ENCODE measurements around the gene BCL2L11.
A peak's percentile ranks its signal among the peaks of the same experiment; 100 is the strongest.

Gene BCL2L11

GRCh38 chr2:111118481-111118980, 2.2 kb upstream of the BCL2L11 start:
- no peak for DNase-seq

GRCh38 chr2:111118981-111119821, 1.5 kb upstream of the BCL2L11 start:
- no peak for DNase-seq

GRCh38 chr2:111119822-111120252, 877 bp upstream of the BCL2L11 start:
- DNase-seq: no peak

- peak; percentile 76 for DNase-seq
These were observed 514 bp downstream of the BCL2L11 start for GRCh38 chr2:111121028-111121827.

- DNase-seq: peak; percentile 93
These were observed 1.3 kb downstream of the BCL2L11 start for GRCh38 chr2:111121828-111122630.

GRCh38 chr2:111122631-111123421, 2.1 kb downstream of the BCL2L11 start:
- peak; percentile 61 for DNase-seq

GRCh38 chr2:111123751-111124150, 3.0 kb downstream of the BCL2L11 start:
- no peak for DNase-seq

- no peak for DNase-seq
These were observed 5.9 kb downstream of the BCL2L11 start for GRCh38 chr2:111126581-111126980.

GRCh38 chr2:111127351-111127750, 6.6 kb downstream of the BCL2L11 start:
- no peak for DNase-seq

GRCh38 chr2:111128096-111128495, 7.4 kb downstream of the BCL2L11 start:
- no peak for DNase-seq

- DNase-seq: no peak
These were observed 12.9 kb downstream of the BCL2L11 start for GRCh38 chr2:111133603-111134002.

- DNase-seq: no peak
These were observed 13.3 kb downstream of the BCL2L11 start for GRCh38 chr2:111134055-111134454.

GRCh38 chr2:111135237-111135909, 14.7 kb downstream of the BCL2L11 start:
- no peak for DNase-seq

GRCh38 chr2:111135910-111136297, 15.2 kb downstream of the BCL2L11 start:
- peak; percentile 48 for DNase-seq

GRCh38 chr2:111138839-111139238, 18.1 kb downstream of the BCL2L11 start:
- DNase-seq: no peak

GRCh38 chr2:111139637-111140317, 19.1 kb downstream of the BCL2L11 start:
- no peak for DNase-seq

- no peak for DNase-seq
These were observed 20.1 kb downstream of the BCL2L11 start for GRCh38 chr2:111140815-111141214.

GRCh38 chr2:111142101-111142500, 21.4 kb downstream of the BCL2L11 start:
- no peak for DNase-seq

- DNase-seq: no peak
These were observed 22.6 kb downstream of the BCL2L11 start for GRCh38 chr2:111143107-111143842.

GRCh38 chr2:111143843-111144198, 23.1 kb downstream of the BCL2L11 start:
- DNase-seq: no peak
